Left hindlimb (tissue), 1 donor: ENCODE results near the gene TMEM120A.

Experiments
- DNase-seq: peaks from one replicate; pipeline ENCODE4 v3.0.0-alpha.2; 2018

The TMEM120A gene

DNA sequence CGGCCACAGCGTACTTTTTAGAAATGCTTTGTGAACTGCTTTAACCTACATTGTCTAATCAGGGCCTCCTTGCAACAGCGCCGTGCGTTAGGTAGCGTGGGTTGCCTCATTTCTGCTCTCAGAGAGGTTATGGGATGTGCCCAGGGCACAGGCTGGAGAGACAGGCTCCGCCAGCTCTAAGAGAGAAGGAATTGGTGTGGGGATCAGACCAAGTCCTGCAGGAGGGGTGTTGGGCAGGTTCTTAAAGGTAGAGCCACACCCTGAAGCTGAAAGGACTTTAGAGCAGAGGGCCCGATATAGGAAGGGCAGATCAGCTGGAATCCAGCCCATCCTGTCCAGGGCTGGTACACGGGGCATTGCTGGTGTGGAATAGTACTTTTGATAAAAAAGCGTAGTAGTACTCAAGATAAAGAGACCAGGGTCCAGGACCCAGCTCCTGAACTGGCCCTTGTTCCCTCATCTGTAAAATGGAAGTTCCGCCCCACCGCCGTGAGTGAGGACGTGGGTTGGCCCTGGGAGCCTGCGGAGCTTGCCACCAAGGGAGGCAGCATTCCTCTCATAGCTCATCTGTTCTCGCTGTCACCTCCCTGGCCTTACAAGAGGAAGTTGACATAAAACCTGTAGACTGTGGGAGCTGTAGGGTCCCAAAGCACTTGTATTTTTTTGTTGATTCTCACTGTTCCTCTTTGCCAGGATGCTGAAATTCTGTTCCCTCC lies 37.2 kb downstream of the TMEM120A start:
- DNase-seq = no peak

GRCh38 chr7:75955331-75955955 lies 39.0 kb downstream of the TMEM120A start:
- DNase-seq = no peak

DNA sequence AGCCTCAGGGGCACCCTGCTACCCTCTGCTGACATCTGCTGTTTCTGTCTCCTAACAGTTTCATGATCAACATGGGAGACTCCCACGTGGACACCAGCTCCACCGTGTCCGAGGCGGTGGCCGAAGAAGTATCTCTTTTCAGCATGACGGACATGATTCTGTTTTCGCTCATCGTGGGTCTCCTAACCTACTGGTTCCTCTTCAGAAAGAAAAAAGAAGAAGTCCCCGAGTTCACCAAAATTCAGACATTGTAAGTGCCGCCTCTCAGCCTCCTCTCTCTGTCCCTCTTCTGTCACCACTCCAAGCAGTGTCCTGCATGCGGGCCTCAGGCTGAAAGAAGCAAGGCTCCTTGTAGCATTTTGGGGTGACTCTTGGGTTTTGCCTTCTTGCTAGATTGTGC lies 40.5 kb downstream of the TMEM120A start:
- DNase-seq = no peak

- DNase-seq = no peak
Measured at GRCh38 chr7:75953431-75953830, 41.0 kb downstream of the TMEM120A start.

GRCh38 chr7:75951506-75951905 lies 42.9 kb downstream of the TMEM120A start:
- DNase-seq = no peak

DNA sequence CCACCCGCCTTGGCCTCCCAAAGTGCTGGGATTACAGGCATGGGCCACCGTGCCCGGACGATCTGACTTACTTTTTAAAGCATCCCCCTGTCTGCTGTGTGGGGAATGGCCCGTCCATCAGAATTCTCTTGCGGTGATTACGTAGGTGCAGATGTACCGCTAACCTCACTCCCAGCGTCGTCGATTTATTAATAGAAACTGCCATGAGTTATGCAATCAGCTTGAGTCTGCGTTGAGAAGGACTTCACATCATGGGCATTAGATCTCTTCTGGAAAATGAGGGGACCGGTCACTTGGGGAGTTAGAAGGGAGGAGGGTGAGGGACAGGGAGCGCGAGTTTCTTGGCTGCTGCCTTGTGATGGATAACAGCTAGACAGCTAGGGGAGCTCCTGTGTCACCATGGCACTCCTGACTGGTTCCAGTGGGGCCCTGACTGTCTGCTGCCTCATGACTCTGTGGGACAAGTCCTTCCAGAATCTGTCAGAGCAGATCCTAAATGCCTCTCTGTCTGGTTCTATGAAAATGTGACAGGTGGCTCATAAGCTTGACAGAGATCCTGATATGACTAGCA lies 44.2 kb downstream of the TMEM120A start:
- DNase-seq = no peak

GRCh38 chr7:75948179-75948578 lies 46.2 kb downstream of the TMEM120A start:
- no peak for DNase-seq

DNA sequence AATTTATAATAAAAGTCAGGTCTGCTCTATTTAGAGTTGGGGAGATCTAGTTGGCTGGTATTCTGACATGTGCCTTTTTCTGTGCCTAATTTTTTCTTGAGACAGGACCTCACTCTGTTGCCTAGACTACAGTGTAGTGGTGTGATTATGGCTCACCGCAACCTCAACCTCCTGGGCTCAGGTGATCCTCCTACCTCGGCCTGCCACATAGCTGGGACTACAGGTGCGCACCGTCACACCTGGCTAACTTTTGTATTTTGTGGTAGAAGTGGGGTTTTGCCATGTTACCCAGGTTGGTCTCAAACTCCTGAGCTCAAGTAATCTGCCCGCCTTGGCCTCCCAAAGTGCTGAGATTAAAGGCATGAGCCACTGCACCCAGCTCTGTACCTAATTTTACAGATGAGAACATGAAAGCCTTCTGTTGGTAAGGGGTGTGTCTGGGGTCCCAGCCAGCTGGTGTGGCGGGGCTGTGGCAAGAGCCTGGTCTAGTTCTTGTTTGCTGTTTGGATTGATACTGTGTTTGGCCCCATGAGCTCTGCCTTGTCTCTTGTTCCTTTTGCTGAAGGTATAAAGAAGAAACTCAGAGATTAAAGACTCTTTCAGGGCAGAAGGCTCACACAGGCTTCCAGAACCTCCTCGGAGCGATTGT lies 48.1 kb downstream of the TMEM120A start:
- DNase-seq = no peak

GRCh38 chr7:75945297-75946168 lies 48.9 kb downstream of the TMEM120A start:
- no peak for DNase-seq

GRCh38 chr7:75944507-75944906 lies 49.9 kb downstream of the TMEM120A start:
- DNase-seq = no peak

- no peak for DNase-seq
Measured at GRCh38 chr7:75943864-75944263, 50.5 kb downstream of the TMEM120A start.

- no peak for DNase-seq
Measured at GRCh38 chr7:75938921-75939320, 55.5 kb downstream of the TMEM120A start.

GRCh38 chr7:75937958-75938786 lies 56.2 kb downstream of the TMEM120A start:
- peak; percentile 50 for DNase-seq
